T47D (cell line): ENCODE results near the gene KLHL1.

Experiments
- DNase-seq, 2 experiments: peaks; one replicate each; pipeline versions ENCODE4 v3.0.0 to v3.0.0-alpha.2; 2011 to 2012; ENCODE audit warnings: low read depth in 1 of 2, low spot score in 1 of 2
- JUND ChIP-seq: IDR thresholded peaks from 2 replicates; pipeline ENCODE4 v1.6.1; 2012; ENCODE audit warnings: low read depth
- in situ Hi-C: cut with HindIII; loops from 2 replicates; pipeline ENCODE4 v1.10.0; 2016; ENCODE audit warnings: low sequenced_read_pairs, low pct_unique_long_range_greater_than_20kb

The KLHL1 gene

GRCh38 chr13:70080012-70080411, 28.2 kb downstream of the KLHL1 start:
- in situ Hi-C loops, result no loop called here

GRCh38 chr13:70054572-70054971, 53.7 kb downstream of the KLHL1 start:
- TF ChIP-seq JUND, result no peak
- in situ Hi-C loops, result no loop called here
- no peak for DNase-seq

More at GRCh38 chr13:70080012-70080411, 28.2 kb downstream of the KLHL1 start:
- no peak for TF ChIP-seq JUND
- peak; percentile 3 to 87 for DNase-seq

DNA sequence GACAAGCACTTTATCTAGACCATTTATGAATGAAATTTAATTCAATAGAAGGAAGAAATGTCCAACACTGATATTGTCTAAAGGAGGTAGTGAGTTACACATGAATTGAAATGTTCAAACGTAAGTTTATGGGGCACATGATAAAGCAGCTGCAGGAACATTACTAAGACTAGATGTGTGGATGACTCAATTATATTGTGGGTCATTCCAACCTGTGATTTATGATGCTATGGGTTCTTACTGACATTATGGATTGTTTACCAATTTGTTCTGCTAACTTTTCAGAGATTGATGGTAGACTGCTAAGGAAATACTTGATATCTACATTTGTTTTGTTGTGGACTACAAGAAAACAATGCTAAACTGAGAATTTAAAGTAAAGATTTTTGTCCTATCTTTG, 56.7 kb downstream of the KLHL1 start:
- no peak for DNase-seq

GRCh38 chr13:70043685-70044084, 64.6 kb downstream of the KLHL1 start:
- TF ChIP-seq JUND, result no peak
- DNase-seq, result no peak
- in situ Hi-C loops, result no loop called here

More for the DNA sequence above, 56.7 kb downstream of the KLHL1 start:
- TF ChIP-seq JUND, result no peak
- in situ Hi-C loops, result no loop called here

- no peak for DNase-seq
Measured at GRCh38 chr13:70042193-70042592, 66.1 kb downstream of the KLHL1 start.

GRCh38 chr13:70034286-70034685, 74.0 kb downstream of the KLHL1 start:
- in situ Hi-C loops, result no loop called here
- no peak for DNase-seq
- TF ChIP-seq JUND, result no peak

More at GRCh38 chr13:70042193-70042592, 66.1 kb downstream of the KLHL1 start:
- TF ChIP-seq JUND, result no peak
- in situ Hi-C loops, result no loop called here

DNA sequence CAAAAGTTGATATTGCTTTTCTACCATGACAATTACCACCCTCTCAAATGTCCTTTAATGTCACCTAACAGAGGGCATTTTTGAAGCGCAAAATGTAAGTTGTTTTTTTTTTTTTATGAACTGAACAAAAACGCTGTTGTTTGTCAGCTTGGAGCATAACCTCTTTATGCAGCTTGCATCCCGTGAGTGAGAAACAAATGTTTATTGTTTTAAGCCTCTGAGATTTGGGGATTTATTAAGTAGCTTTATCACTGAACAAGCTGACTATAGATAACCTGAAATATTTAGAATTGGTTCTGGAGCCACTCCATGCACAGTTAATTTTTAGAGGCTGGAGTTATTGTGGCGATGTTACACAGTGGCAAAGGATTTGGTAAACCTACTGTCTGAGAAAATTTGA, 80.7 kb downstream of the KLHL1 start:
- in situ Hi-C loops, result no loop called here
- DNase-seq, result no peak
- no peak for TF ChIP-seq JUND

- DNase-seq, result no peak
- no peak for TF ChIP-seq JUND
- in situ Hi-C loops, result no loop called here
Measured at GRCh38 chr13:70023516-70023915, 84.7 kb downstream of the KLHL1 start.

- in situ Hi-C loops, result no loop called here
- no peak for DNase-seq
- TF ChIP-seq JUND, result no peak
Measured at GRCh38 chr13:70022646-70023045, 85.6 kb downstream of the KLHL1 start.

DNA sequence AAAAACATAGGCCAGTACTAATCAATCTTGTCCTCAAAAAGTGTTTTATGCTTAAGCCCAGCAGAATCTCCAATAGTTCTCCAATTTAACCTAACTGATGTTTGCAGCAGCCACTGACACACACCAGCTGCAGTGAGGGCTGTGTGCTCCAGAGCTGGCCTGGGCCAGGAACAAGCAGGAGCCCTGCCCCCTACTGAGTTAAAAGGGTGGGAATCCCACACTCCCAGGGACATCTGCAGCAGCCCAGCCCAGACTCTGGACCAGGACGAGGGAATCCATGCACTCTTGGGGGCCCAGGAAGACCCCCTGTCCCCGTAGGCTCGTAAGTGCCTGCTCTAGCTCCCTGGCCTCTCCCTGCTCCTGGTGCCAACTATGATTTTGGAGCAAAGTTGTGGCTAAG, 92.1 kb downstream of the KLHL1 start:
- TF ChIP-seq JUND, result no peak
- in situ Hi-C loops, result no loop called here
- no peak for DNase-seq

DNA sequence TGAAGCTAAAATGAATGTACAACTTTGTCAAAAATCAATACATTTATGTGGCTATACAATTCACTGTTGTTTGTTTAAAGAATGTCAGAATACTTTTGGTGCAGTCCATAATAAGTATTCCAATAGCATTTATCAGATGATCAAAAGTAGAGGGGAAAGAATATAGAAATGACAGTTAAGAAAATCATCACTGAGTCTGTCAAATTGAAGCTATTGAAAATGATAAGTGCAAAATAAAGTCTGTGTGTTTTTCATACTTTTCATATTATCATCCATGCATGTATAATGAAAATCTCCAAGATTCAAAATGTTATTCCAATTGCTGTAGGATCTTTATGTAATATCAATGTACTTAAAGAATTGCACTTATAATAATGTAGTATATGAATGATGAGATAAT, 93.9 kb downstream of the KLHL1 start:
- in situ Hi-C loops, result no loop called here
- no peak for DNase-seq
- no peak for TF ChIP-seq JUND

DNA sequence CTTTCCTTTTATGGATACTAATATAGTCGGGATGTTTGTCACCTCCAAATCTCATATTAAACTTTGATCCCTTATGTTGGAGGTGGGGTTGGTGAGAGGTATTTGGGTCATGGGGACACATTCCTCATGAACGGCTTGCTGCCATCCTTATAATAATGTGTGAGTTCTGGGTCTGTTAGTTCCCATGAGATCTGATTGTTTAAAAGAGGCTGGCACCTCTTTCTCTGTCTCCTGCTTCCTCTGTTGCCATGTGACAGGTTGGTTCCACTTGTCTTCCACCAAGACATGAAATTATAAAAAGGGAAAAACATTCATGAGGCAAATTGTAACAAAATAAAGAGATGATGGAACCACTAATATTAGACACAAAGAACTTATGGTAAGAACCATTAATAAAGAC, 108.4 kb downstream of the KLHL1 start:
- no peak for DNase-seq
- in situ Hi-C loops, result no loop called here
- no peak for TF ChIP-seq JUND

GRCh38 chr13:69997061-69997460, 111.2 kb downstream of the KLHL1 start:
- no peak for TF ChIP-seq JUND
- no peak for DNase-seq
- in situ Hi-C loops, result no loop called here

- no peak for TF ChIP-seq JUND
- peak in 1 of 2 experiments; percentile 25 for DNase-seq
- in situ Hi-C loops, result no loop called here
Measured at GRCh38 chr13:69980799-69981198, 127.5 kb downstream of the KLHL1 start.
